NCI-H2029 treated with DMSO at 0.1 percent for 48 hours (cell line): Measurements from ENCODE around the gene PDRG1.
"Not testable (repeated sequence)": the region's sequence is repeated elsewhere in the genome, so short reads cannot be mapped to it uniquely, and the experiment has no call there.

ENCODE experiments used
- DNase-seq: peaks from one replicate; lab custom pipeline; 2025; lab: John Stamatoyannopoulos, UW

PDRG1 gene

DNA sequence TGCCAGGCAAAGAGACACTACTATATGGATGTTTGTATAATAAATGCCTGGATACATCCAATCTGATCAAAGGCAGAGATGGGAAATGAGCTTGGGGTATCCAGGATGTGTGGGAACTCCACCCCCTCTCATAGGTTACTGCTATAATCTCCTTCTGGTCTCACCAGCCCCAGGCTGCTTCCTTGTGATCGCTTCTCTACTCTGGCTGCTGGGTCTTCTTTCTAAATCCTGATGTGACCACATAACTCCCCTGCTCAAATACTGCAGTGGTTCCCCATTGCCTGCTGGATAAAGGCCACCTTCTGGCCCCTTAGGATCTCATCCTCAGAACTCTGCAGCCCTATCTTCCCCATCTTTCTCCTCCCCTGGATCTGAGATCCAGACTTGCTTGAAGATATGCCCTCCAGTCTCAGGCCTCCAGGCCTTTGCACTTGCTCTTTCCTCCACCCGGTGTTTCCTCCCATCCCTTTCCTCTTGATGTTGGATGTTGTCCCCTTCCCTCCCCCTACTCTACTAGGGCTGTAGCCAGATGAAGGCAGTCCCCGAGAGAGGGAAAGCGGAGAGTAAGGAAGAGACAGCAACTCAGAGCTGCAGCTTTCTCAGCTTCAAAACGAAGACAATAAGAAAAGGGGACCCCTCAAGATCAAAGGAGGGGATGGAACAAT is 15.3 kb upstream of the PDRG1 start:
- no peak for DNase-seq

DNA sequence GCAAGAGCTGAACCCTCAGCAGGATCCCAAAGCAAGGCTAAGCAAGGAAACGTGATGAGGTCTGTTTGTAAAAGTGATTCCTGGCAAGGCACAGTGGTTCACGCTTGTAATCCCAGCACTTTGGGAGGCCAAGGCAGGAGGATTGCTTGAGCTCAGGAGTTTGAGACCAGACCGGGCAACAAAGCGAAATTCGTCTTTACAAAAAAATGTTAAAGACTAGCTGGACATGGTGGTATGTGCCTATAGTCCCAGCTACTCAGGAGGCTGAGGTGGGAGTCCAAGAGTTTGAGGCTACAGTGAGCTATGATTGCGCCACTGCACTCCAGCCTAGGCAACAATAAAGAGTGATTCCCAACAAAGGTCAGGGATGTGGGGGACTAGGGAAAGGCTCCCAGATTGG is 12.0 kb upstream of the PDRG1 start:
- DNase-seq = no peak

DNA sequence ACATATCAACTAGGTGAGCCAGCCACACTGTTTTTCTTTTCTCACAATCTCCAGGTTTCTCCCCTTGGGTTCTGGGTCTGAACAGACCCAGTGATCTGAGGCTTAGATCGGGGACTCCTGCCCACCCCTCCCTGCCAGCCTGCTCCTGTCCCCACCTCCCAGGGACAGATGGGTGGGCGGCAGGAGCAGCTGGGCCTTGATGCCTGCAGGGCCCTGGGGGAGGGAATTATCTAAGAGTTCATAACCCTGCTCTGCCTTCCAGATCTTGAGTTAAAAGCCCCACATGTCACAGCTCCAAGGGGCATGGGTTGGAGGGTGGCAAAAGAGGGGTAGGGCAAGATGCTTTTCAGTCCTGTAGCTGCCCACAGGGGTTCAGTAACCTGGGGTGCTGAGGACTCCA is 10.9 kb upstream of the PDRG1 start:
- DNase-seq = no peak

DNA sequence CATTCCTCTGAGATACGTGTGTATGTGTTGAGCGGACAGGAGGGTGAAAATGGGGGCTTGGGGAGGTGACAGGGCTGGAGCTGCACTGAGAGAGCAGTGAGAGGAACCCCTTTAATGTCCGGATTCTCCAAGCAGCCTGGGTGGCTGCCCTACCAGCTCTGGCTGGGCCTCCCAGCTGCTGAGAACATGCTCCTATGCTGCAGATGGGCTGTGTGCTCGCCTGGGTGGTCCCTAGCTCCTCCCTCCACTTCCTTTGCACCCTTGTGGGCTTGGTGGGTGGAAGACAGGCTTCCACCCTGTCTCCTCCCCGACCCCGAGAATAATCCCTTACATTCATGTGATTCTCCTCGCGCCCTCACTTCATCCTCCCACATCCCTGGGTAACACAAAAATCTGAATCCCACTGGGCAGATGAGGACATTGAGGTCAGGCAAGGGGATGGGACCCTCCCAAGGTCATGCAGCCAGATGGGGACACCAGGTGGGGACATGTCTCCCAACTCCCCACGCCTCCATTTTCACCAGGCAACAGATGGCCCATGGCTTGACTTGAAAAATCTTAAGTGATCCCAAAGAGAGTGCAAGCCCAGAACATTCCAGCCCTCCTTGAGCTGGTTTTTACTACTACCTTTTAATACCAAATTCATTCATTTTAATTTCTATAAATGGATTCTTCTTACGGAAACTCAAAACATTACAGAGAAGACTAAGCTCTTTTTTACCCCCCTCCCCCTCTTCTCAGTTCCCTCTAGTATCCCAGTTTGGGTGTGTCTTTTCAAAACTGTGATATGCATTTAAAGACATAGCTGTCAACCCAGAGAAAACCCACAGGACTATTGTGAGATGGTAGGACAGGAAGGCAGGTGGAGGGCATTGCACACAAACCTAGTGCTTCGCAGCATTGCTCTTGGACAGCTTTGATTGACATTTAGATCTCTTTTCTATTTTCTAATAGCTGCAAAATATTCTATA is 5.0 kb upstream of the PDRG1 start:
- no peak for DNase-seq

DNA sequence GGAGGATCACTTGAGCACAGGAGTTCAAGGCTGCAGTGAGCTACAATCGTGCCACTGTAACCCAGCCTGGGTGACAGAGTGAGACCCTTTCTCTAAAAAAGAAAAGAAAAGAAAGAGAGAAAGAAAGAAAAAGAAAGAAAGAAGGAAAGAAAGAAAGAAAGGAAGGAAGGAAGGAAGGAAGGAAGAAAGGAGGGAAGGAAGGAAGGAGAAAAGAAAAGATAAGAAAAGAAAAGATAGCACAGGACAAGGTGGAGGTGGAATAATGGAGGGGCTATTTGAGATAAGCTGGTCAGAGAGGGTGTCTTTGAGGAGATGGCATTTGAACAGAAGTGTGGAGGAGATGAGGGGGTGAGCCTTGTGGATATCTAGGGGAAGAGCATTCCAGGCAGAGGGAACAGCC is 2.7 kb upstream of the PDRG1 start:
- DNase-seq = no peak

DNA sequence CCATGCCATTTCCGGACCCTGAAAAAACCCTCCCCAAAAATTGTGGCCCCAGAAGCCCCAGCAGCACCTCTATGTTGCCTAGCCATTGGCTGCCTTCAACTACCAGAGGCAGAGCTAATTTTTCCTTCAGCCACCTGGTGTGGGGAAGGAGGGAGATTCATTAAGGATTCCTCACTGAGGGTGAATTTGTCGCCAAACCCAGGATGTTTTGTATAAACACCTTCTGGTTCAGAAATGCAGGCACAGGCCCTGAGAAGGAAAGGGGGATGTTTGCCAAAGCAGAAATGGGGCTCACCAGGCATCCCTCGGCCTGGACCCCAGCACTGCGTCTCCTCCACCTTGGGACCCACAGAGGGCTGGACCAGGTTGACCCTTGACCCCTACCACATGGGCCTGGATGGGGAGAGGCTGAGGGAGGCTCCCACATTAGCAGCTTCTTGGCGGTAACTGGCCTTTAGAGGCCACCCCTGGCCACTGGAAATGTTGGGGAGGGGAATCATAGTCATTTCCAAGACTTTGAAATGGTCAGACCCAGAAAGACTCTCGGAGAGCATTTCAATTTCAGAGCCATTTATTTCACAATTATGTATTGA is 1.8 kb upstream of the PDRG1 start:
- DNase-seq = no peak

DNA sequence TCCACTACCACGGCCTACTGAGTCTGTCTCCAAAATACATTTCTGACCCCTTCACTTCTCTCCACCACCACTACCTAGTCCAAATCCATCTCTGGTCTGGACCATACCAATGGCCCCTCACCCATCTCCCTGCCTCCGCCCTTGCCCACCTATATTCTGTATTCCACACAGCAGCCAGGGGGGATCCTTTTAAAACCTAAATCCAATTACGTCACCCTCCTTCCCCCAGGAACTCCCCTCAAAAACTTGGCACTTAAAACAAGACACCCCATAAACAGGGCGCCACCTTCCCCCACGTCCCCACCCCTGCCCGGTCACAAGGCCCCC is 680 bp downstream of the PDRG1 start:
- no peak for DNase-seq

DNA sequence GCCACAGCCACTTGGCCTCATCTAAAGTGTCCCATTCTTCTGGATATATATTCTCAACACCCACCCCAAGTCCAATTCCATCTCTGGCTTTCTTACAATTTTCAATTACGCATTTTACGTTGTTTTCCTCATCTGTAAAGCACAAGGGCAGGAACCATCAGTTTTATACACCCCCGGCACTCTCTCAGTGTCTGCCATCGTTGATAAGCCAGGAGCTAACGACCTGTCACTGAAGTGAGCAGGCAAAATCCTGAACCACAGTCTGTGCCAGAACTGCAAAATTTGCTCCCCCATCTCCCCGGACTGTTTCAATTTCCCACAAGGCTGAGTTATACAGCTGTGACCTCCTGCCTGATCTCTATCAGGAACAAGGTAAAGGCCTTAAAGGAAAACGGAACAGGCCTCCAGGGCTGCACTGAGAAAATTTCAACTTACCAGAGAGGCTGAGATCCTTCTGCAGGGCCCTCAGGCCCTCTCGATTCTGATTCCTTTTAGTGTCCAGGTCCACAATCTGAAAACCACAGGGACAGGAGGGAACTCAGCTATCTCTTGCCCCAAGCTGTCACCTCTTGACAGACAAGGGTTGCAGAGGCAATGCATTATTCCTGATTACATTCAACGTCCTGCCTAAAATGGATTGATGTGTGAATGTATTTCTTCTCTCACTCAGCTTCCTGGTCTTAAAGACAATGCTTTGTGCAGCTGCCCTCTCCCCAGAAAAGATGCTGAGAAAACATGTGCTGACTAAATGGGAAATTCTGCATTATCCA is 1.8 kb downstream of the PDRG1 start:
- DNase-seq = no peak

DNA sequence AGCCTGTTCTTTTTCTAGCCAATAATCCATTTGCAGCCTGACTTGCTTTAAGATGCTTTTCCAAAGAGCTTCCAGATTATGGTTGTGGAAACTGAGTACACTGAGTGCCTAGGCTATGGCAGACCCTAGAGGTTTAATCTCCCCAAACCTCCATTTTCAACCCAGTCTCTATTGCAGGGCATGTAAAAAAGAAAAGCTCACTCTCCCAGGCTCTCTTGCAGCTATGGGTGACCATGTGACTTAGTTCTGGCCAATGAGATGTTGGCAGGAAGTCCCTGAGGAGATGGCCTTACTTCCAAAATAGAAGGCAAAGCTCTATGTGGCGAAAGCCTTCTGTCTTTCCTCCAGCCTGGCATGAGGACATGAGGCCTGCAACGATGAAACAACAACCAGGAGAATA is 3.8 kb downstream of the PDRG1 start:
- no peak for DNase-seq

DNA sequence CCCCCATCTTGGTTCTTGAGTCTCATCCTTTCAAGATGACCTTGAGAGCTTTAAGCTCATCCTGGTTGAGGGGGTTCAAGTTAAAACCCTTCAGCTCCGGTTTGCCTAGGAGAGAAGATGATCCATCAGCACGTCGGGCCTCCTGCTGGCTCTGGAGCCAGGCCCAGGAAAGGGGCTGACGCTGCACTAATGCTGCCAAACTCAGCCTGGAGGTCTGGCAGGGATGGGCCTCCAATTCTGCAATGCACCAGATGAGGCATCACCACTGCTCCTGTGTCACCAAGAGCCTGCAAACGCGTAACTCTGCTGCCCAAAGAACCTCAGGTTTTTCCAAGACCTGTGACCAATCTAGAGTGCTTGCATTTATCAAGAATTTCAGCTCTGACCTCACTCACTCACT is 6.1 kb downstream of the PDRG1 start:
- no peak for DNase-seq

DNA sequence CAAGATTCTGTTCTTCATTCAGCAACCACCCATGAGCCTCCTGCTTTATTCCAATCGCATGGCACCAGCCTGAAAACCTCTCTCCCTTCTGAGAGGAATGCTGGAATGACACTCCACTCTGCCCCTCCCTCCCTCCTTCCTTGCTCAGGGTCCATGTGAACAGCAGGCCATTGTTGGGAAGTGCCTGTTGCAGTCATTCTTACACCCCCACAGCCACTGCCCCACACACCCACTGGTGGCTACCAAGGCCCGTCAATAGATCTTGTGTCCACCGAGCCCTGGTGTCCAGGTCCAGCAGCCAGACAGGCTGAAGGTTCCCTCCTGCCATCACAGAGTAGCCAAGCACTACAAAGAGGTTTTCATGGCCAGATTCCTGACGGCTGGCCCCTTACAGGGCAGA is 6.5 kb downstream of the PDRG1 start:
- DNase-seq = no peak

DNA sequence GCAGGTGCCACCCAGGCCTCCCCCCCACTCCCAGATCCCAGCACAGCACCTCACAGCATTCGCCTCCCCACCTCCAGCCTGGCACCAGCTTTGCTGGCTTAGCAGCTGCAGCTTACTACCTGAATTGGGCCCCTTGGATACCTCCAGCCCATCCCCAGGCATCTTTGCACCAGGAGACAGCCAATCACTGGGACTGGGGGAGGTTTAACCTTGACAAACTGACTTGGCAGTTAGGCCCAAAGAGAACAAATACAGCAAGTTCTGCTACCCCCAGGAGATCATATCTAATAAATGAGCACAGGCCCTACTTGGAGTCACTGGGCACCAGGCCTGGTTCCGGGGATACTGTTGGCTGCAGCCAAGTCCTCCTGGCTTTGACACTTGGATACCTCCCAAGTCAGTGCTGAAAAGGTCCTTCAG is 8.8 kb downstream of the PDRG1 start:
- no peak for DNase-seq

DNA sequence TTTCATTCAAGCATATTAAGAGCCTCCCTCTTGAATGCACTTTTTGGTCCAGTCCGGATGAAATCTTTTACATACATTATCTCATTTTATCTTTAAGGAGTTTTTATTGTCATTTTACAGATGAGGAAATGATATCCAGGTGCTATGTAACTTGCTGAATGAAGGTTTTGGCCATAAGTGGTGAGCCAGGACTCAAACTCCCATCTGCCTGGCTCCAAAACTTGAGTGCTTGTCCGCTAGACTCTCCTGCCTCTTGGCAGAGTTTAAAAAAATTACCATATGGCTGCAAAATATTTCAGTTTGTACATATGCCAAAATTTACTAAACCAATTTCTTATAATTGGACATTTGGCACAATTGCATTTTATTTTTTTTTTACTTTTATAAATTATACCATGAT is 12.2 kb downstream of the PDRG1 start:
- no peak for DNase-seq

DNA sequence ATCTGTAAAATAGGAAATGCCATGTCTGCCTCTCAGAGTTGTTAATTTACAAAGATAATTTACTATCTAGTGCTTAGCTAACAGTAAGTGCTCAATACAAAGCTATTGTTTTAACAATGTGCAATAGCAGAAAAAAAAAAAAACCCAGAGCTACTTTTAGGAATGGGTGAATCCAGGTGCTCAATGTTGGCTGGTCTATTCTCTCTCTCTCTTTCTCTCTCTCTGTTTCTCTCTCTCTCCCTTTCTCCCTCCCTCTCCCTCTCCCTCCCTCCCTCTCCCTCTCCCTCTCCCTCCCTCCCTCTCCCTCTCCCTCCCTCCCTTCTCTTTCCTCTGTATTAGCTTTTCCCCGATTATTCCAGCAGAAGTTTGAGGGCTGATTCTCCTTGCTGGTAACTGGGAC is 14.0 kb downstream of the PDRG1 start:
- DNase-seq = no peak

DNA sequence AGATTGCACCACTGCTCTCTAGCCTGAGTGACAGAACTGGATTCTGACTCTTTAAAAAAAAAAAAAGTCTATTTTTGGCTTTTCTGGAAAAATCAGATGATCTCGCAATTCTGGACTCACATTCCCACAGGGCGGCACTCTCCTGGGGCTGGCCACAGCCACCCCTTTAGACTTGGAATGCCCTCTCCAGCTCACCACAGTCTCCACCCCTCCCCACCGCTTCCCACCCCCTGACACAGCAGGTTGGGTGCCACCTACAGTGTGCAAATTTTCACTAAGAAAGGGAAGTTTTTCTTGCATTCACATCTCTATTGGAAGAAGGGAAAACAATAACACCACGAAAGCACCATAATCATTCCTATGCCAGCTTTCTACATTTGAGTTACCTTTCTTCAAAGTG is 15.4 kb downstream of the PDRG1 start:
- no peak for DNase-seq

DNA sequence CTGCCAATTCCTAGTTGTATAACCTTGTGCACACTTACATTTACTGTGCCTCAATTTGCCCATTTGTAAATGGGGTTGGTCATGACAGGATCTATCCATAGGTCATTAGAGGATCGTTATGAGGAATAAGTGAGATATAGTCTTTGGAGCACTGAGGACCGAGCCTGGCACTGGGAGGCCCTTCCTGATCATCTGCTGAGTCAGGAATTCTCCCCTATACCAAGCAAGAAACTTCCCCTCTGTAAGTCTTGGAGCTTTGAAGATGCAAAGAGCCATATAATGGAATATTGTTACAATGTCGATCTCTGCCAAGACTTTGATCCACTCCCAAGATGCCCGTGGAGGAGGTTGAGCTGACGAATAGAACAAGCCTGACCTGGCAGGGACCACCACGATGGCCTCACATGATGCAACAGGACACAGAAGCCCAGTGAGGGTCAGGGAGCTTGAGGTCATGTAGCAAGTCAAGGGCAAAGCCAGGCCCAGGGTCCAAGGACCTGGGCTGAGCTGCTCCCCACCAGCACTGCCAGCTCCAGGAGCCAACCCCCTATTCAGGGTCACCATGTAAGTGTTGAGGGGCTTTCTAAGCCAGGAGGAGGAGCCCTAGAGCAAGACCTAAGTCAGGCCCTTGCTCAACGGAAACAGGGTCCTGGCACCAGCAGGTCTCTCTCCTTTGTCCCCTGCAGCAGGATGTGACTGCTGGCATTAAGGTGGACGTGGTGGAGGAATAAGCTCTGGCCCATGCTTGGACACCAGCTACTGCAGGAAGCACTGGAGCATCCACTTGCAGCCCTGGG is 16.7 kb downstream of the PDRG1 start:
- no peak for DNase-seq

DNA sequence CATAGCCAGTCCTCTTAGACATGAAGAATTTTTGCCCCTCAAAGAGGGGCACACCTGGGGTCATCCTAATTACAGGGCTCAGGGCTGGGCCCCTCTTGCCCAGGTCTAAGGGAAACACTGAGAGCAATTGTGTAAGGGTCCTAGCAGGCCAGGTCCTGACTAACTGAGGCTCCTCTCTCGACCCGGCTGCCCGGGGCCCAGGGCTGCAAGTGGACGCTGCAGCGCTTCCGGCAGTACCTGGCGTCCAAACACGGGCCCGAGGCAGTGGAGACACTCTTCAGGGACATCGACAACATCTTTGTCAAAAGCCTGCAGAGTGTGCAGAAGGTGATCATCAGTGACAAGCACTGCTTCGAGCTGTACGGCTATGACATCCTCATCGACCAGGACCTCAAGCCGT is 17.4 kb downstream of the PDRG1 start:
- no peak for DNase-seq

DNA sequence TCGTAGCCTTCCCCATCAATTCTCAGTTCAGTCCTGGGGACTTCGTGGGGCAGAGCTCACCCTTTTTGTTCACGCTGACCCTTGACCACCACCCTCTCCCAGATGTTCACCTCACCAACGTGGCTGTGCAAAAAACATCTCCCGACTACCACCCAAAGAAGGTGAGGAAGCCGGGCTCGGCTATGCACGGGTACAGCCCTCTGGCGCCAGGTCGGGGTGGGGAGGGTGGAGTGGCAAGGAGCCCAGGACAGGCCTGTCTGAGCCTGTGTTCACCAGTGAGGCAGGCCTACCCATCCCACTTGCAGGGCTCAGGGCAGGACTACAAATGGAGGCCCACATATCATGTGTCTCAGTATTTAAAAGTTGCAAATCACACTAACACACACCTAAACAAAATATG is 18.1 kb downstream of the PDRG1 start:
- no peak for DNase-seq

DNA sequence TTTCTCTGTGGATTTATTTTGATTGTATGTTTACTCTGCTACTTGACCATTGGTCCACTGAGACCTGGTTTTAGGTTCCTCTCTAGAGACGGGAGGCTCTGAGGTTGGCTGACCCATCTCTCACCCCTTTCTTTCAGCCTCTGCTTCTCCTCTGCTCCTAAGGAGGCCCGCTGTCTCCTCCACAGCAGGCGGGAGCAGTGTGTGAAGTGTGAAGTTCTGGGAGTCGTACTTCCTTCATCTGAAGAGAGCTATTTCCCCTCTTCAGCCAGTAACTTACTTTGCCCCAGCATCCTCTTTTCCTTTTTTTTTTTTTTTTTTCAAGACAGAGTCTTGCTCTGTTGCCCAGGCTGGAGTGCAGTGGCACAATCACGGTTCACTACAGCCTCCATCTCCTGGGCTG is 21.1 kb downstream of the PDRG1 start:
- DNase-seq = no peak

DNA sequence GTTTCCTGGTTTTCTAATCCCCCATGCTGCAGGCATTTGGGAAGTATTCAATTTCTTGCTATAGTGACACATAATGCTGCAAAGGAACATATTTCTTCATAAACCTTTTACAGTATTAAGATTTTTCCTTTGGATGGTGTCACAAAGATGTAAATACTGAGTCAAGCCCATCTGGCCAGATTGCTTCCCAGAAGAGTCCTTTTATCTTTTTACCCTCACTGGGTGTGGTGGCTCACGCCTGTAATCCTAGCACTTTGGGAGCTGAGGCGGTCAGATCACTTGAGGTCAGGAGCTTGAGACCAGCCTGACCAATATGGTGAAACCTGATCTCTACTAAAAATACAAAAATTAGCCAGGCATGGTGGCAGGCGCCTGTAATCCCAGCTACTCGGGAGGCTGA is 22.2 kb downstream of the PDRG1 start:
- not testable (repeated sequence) for DNase-seq

DNA sequence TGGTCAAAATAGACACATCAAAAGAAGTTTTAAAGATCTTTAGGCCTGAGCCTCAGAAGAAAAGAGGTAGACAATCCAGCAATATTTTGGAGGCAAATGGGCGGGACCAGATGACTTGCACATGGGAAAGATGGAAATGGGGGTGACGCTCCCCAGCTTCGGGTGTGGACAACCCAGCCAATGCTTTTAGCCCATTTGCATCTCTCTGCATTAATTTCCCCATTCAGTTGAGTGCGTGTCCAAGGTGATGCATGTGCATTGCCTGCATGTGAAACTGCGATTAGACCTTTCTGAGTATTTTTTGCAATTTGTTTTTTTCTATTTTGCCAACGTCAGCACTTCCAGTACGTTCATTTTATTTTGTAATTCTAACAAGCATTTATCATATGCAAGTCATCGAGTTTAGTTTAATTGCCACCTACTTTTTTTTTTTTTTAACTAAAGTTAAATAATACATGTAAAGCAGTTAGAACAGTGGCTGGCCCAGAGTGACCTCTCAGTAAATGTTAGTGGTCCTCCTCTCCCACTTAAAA is 24.2 kb downstream of the PDRG1 start:
- no peak for DNase-seq
